ENCODE data around the gene PHETA2.
"Not testable (repeated sequence)": the region's sequence is repeated elsewhere in the genome, so short reads cannot be mapped to it uniquely, and the experiment has no call there.

PHETA2 gene

DNA sequence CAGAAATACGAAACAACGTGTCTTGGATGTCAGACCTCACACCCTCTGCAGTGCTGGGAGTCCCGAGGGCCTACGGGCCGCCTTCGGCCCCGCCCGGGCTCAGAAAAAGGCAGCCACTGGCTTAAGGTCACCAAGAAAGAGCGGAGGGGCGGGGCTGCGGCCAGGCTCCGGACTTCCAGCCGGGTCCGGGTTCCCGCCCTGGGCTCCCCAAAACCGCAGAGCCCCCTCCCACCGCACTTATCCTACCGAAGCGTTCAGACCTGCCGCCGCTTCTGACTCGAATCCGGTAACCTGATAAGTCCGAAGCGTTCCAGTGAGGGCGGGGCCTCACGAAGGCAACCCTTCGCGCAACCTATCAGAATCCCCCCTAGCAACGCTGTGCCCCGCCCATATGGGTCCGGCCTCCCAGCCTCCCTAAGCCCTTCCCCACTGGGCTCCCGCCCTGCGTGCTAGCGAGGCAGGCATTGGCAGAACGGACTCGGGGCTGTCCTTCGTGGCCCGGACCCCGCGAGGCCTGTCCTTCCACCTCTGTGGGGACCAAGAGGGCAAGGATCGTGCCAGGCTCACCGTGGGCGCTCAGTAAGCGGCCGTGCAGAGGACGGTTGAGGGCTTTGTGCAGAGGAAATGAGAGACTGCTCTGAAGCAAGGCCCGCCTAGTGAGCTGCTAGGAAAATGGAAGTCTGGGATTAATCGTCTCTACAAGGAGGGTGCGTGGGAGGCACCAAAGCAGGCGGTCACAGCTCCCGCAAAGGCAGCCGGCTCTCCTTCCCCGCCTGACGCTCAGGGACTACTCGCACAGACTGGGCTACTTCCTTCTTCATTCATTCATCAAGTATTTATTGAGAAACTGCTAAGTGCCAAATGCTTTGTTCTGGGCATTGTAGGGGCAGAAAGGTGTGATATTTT, 3.3 kb upstream of the PHETA2 start, which contains the start of gene NAGA:
NAGA (minus strand) TSS at position 296 of the 906 bp plus-strand sequence. CDS start 515 bp downstream, outside the sequence.
- peak; percentile 81 for DNase-seq

DNA sequence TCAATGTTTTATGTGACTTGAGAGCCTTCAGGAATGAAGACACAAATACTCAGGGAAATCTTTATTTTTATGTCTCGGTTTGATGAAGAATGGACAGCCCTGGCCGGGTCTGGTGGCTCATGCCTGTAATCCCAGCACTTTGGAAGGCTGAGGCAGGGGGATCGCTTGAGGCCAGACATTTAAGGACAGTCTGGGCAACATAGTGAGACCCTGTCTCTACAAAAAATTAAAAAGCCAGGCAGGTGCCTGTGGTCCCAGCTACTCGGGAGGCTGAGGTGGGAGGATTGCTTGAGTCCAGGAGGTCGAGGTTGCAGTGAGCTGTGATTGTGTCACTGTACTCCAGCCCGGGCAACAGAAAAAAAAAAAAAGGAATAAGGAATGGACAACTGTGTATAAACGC, 2.5 kb upstream of the PHETA2 start:
- not testable (repeated sequence) for DNase-seq

DNA sequence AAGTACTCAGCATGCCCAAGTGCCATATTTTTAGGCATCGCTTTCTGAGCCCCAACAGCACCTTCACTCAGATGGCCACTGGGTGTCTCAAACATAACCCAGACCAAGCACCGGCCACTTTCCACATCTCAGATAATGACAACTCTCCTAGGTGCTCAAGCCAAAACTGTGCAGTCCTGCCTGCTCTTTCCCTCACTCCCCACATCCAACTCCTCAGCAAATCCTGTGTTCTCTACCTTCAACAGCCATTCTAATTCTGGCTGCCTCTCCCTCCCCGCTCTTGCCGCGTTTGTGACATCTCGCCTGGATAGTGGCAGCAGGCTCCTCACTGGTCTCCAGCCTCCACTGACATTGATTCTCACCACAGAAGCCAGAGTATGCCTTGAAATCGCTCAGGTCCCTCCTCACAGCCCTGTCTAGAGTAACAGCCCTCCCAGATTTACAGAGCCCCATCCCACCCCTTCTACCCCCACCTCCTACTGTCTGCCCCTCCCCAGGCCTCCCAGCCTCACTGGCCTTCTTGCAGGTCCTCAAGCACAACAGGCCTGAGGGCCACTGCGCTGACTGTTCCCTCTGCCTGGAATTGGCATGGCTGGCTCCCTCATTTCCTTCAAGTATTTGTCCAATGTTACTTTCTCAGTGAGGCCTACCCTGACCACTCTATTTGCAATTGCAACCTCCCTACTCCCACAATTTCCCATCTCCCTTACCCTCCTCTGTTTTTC, 1.3 kb upstream of the PHETA2 start:
- no peak for DNase-seq

DNA sequence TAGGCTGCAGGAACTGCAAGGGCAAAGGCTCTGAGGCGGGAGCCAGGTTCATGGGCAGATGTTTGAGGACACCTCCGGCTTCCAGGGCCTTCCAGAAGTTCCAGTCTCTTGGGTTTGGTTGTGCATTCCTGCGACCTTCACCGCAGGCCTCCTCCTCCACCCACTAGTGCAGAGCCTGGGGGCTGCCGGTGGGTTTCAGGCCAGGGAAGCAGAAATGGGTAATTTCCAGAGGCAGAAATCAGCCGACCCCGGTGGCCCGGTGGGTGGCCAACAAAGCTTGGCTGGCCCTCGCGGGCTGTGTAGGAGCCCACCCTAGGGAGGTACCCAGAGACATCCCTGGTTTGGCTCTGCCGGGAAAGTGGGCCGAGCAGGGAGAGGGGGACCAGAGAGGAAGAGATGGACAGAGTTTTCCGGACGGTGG, 417 bp upstream of the PHETA2 start:
- no peak for DNase-seq

DNA sequence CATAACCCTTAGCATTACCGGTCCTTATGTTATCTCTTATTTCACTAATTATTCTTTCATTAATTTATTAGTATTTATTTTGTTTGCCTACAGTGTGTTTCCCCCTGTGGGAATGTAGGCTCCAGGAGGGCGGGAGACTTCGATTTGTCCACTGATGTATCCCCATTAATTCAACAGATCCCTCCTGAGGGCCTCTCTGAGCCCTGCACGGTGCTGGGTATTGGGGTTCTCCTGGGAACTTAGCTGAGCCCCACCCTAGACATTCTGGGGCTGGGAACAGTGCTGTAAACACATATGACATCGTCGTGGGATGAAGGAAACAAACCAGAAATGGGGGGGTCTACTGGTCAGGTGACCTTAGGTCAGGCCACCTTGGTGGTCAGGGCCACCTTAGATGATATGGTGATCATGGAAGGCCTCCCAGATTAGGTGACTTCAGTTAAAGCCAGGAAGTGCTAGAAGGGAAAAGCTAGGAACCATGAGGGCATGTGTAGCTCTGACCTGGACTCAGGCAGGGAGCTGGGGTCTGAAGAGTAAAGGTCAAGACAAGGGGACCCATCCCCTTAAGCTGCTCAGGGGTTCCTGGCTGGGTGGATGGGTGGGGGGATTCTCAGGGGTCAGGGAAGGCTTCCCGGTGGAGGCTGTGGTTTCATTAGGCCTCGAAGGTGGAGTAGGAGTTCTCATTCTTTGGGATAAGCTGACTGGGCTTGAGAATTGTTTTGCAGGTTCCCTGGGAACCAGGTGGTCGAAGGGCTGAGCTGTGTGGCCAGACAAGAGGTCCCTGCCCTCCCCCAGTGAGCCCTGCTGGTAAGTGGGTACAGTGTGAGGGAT, 1.0 kb downstream of the PHETA2 start:
- DNase-seq: no peak

DNA sequence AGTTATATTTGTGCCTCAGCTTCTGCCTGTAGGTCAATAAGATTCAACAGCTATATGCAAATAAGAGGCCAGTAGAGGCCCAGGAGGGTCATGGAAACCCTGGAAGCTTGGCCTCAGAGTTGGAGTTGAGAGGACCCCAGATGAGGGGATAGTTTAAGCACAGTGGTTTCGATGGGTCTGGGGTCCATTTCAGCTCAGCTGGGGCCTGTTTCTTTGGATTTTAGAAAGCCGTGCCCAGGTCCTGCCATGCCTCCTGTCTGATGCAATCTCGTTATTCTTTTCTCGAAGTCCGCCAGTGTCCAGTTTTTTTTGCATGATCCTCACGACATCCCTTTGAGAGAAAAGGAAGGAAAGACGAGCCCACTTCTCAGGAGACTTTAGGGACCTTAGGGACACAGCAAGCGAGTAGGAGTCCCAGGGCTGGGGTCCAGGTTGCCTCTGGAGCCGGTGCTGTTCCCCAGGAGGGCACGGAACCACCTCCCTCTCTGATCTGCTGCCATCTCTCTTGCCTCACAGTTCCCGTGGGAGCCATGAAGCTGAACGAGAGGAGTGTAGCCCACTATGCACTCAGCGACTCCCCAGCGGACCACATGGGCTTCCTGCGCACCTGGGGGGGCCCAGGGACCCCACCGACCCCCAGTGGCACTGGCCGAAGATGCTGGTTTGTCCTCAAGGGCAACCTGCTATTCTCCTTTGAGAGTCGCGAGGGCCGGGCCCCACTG, 2.9 kb downstream of the PHETA2 start:
- DNase-seq: no peak

DNA sequence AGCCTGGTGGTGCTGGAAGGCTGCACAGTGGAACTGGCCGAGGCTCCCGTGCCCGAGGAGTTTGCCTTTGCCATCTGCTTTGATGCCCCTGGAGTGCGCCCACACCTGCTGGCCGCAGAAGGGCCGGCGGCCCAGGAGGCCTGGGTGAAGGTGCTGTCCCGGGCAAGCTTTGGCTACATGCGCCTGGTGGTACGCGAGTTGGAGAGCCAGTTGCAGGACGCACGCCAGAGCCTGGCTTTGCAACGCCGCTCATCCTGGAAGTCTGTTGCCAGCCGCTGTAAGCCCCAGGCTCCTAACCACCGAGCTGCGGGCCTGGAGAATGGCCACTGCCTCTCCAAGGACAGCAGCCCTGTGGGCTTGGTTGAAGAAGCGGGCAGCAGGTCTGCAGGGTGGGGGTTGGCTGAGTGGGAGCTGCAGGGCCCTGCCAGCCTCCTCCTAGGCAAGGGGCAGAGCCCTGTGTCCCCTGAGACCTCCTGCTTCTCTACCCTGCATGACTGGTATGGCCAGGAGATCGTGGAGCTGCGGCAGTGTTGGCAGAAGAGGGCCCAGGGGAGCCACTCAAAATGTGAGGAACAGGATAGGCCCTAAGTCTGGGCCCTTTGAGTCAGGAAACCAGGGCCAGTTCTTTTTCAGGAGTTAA, 3.6 kb downstream of the PHETA2 start:
- no peak for DNase-seq

DNA sequence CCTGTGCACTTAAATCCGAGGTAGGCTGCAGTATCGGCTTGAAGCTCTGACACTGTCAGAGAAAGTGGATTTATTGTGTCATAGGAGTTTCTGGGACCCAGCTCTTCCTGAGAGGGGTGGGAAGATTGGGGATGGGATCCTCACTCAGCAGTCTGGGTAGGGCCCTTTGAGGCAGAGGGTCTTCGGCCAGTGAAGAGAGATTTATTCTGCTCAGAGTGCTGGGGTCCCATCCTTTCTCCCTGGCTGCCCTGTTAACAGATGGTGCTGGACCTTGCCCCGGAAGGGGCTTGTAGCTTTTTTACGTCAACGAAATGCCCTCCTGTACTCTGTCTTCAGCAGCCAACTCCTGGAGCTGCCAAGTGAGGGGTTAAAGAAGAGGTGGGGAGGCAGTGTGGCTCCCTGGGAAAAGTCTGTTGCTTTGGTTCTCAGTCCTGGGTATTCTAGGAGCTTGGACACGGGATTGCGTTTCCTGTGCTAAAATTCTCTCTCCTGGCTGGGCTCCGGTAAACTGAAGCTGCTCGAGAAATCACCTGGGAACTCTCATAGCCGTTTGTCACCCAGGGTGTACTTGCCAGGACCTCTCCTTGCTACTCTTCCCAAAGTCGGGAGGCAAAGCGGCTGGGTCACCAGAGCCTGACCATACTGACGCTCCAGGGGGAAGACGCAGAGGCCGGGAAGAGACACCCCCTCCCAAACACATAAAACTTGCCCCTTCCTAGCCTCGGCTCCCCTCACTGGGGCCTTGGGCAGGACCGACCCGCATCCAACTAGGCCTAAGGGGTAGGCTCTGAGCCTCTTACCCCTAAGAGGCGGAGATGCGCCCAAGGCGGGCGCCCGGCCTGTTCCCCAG, 4.6 kb downstream of the PHETA2 start:
- DNase-seq: no peak

DNA sequence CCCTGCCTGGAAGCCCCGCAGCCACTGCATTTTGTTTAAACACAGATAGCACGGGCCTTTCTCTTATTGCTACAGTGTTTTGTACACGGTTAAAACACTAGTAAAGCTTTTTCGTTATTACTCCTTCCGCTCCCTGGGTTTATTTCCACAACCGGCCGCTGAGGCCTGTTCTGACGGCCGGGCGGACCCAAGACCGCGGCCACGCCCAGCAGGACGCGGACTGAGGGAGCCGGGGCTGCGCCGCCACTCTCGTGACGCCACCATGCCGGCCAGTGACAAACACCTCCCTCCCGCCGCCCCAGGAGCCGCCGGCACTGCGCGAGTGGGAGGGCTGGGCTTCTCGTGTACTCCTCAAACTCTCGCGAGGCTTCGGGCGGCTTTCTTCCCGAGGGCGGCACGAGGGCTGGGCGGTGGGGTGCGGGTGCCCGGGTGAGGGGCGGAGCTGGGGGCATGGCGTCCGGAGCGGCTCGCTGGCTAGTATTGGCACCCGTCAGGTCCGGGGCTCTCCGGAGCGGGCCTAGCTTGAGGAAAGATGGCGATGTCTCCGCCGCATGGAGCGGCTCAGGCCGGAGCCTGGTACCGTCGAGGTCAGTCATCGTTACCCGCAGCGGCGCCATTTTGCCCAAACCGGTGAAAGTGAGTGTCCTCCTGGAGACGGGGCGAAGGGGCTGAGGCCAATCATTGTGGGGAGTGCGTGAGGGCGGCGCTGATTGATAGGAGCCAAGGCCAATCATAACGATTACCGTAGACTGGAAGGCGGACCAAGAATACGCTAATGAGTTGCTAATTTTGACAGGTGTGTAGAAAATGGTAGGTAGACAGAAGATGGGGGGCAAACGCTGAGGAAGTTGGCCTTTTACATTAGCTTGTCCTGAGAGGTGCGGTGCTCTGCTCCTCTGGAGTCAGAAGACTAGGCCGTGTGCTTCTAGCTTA, 5.5 kb downstream of the PHETA2 start, which contains the start of gene SMDT1:
SMDT1 (plus strand) TSS at position 382 of the 933 bp plus-strand sequence; CDS start at position 451, 69 bp downstream.
- peak; percentile 98 for DNase-seq

DNA sequence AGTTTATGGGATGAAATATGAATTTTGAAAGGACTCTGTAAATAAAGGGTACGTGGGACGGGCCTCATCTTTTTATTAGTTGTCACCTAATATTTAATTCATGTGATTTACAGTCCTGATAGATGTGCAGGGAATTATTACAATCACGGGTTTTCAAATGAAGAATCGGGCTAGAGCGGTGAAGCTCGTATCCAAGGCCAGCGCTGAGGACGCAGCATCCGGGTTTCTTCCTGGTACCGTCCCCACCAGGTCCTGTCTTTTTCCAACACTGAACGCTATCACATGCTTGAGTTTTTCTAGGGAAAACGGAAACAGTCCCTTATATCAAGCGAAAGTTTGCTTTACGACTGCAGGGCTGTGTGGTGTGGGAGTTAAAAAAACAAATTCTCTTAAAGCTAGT, 6.2 kb downstream of the PHETA2 start:
- no peak for DNase-seq

DNA sequence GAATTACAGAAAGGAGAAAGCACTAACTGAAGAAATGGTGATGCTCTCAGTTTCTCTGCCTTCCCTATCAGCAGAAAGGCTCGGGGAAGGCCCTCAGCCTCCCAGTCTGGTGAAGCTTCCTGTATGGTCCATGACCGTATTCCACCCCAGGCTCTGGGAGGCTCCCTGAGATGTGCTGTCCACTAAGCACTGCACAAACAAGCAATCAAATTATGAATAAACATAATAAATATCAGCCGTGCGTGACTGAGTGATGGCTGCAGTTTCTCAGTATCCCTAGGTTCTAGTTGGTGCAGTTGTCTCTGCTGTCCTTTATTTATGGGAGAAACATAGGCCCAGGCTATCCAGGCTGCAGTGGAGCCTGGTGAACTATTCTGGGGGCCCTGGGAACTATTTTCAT, 9.1 kb downstream of the PHETA2 start:
- DNase-seq: no peak

DNA sequence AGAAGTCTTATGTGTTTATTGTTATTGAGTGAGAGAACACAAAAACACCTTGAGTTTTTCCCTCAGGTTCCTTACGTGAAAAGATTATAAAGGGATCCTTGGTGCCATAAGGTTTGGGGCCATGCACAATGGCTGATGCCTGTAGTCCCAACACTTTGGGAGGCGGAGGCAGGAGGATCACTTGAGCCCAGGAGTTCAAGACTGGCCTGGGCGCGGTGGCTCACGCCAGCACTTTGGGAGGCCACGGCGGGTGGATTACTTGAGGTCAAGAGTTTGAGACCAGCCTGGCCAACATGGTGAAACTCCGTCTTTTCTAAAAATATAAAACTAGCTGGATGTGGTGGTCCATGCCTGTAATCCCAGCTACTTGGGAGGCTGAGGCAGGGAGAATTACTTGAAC, 10.8 kb downstream of the PHETA2 start:
- DNase-seq: no peak

DNA sequence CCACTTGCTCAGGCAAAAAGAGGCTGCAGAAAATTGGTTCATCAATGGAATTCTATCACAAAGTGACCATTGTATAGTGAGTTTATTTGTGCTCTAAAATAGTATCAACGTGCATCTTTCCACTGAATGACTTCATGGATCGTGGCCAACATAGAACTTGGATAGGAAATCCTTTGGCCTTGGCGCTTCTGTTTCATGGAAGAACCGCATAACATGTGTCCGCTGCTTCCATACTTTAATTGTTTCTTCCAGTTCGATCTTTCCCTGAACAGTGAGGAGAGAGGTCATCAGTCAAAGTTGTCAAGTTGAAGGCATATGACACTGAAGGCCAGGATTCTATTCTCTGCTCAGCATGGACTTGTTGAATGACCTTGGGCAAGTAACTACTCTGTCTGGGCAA, 12.0 kb downstream of the PHETA2 start:
- no peak for DNase-seq

DNA sequence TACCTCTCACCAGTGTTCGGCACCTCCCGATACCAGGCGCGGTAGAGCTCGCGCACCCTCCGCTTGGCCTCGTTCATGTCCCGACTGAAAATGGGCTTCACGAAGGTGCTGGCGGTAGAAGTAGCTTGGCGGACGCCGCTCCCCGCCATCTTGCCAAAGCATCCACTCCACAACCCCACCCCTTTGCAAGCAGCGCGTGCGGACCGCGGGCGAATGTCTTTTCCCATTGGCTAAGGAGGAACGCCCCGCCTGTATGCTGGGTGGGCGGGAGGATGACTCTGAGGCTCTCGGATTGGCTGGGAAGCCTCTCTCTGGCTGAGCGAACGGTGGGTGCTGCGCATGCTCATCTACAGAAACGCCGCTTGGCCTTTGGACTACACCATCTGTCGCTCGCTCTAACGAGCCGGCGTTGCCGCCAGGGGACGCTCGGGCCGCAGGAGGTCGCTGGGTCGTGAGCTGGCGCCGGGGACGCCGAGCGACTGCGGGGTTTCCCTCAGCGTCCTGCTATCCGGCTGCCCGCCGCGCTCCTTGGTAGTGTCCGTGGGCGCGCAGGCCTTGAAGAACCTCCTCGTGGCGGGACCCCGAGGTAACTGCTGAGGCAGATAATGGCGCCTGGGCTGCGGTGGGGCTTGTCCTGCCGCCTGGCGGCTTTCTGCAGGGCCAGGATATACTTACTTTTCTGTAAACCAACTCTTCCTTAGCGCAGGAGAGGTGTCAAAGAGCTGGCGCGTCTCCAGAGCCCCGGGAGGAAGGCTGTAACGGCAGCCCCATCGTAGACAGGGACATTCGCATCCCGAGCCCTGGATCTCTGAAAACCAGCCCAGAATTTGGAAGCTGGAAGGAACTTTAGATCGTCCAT, 16.8 kb downstream of the PHETA2 start, which contains the start of gene NDUFA6:
NDUFA6 (minus strand) TSS at position 177 of the 859 bp plus-strand sequence; CDS start at position 149, 28 bp downstream.
- DNase-seq: peak; percentile 97

DNA sequence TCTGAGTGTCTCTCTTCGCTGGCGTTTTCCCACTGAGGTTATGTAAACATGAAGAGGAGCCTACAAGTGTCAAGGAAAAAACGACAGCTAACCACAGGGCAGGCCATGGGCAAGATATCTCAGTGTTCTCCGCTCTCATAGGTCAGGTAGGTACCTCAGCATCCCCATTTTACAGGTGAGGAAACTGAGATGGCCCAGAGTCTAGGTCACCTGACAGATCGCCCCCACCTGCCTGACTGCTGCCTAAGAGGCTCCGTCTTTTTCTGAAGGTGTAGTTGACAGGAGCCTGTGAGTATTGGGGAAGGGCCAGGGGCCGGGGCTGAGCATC, 17.4 kb downstream of the PHETA2 start:
- no peak for DNase-seq

DNA sequence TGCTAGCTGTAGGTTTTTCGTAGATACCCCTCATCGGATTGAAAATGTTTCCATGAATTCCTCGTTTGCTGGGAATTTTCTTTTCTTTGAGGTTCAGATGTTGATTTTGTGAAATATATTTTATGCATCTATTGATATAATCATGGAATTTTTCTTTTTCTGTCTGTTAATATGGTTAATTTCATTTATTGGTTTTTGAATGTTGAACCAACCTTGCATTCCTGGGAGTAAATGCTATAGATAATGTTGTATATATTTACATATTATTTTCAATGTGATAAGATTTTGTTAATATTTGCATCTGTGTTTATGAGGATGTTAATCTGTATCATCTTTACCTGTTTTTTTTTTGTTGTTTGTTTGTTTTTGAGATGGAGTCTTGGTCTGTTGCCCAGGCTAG, 27.2 kb downstream of the PHETA2 start:
- DNase-seq: no peak

DNA sequence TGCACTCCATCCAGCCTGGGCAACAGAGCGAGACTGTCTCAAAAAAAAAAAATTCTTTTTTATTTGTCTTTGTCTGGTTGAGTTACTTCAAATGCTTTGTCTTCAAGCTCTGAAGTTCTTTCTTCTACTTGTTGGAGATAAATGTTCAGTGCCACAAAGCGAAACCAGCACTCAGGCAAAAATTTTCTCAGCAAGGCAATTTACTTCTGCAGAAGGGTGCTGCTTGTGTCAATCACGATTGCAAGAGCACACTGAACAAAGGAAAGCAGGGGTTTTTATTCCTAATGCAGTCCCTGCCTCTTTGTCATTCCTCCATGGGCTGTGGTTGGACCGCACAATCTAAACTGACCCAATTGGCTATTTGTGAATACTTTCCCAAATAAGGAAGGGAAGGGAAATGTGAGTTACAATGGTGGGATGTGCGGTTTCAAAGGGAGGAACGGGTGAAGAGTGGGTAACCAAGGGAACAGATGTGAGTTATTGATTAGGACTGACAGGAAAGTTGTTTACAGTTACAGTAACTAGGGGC, 30.3 kb downstream of the PHETA2 start:
- DNase-seq: not testable (repeated sequence)

DNA sequence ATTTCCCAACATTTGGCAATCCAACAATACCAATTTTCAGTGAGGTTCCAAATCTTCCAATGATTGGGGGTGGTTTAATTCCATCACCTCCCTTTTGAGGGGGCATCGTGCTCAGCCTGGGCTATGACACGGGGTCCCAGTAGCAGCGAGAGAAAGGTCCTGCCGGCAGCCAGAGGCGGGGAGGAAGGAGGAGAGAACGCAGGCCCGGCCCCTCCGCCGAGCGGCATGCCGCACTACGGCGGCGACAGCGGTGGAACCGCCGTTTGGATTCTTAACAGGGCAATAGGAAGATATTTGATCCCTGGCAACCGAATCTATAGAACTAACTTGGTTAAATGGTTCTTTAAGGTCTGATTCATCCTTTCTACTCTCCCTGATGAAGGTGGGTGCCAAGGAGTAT, 34.8 kb downstream of the PHETA2 start:
- no peak for DNase-seq

Measured in activated CD4-positive, alpha-beta T cell treated with anti-CD3 and anti-CD28 coated beads for 1 hour (primary cell).